Adrenal gland (tissue), 5 donors: ENCODE data around the gene ERN1.

Source experiments
- CTCF ChIP-seq, 6 experiments: fragments of 450-650 bp in 4 of 6; fragments of 200-600 bp in 2 of 6; sonication (generic) in 1 of 6; IDR thresholded peaks; 1 replicate in 5 of 6; 2 replicates in 1 of 6; pipeline versions ENCODE4 v1.5.1 to v1.8.0; 2016 to 2021; ENCODE audit warnings: antibody characterized with exemption in 6 of 6, mild to moderate bottlenecking in 2 of 6, moderate library complexity in 1 of 6
- POLR2A ChIP-seq, 2 donors: fragments of 450-650 bp; IDR thresholded peaks; one replicate each; pipeline ENCODE4 v1.6.1; 2017; ENCODE audit warnings: antibody characterized with exemption in 2 of 2, mild to moderate bottlenecking in 2 of 2, moderate library complexity in 1 of 2
- donor health status: DM: no; HTN: no; CAD: no.

- TF ChIP-seq CTCF (IDR thresholded peaks at IDR 0.05) (no peak), POLR2A (IDR thresholded peaks at IDR 0.05) (no peak)
These were observed 30.4 kb upstream of the ERN1 start for GRCh38 chr17:64160378-64160777.
